GM23248 (cell line): ENCODE measurements around the gene CHRM3.

ENCODE experiments used
- EZH2 ChIP-seq: fragments of 200-600 bp; sonication (generic); IDR thresholded peaks from 2 replicates; pipeline ENCODE4 v1.6.1; 2018; ENCODE audit warnings: antibody characterized with exemption, mild to moderate bottlenecking; ENCODE audit not compliant: insufficient read depth, poor library complexity, severe bottlenecking
- EZH2phosphoT487 ChIP-seq: fragments of 200-600 bp; sonication (generic); IDR thresholded peaks from 2 replicates; pipeline ENCODE4 v1.6.1; 2018; ENCODE audit warnings: antibody characterized with exemption, moderate library complexity, mild to moderate bottlenecking, low read depth; ENCODE audit not compliant: insufficient read depth

- TF ChIP-seq EZH2 = no peak
- TF ChIP-seq EZH2phosphoT487 = no peak
These were observed 19.1 kb upstream of the CHRM3 start for GRCh38 chr1:239367196-239367810.
